Uterus (tissue), 4 donors: ENCODE data around the gene LRRC25. TPM values are rescaled to one million over a fixed set of nuclear protein-coding genes. Genes with fewer than 3 reads are reported as not detected.

Source experiments
- DNase-seq, 2 donors: peaks; one replicate each; pipeline ENCODE4 v3.0.0-alpha.2; 2019 to 2020
- H3K27ac ChIP-seq, 2 donors: fragments of 200-600 bp; sonication (generic); 1 replicate in 1 of 2; 2 replicates in 1 of 2; pipeline ENCODE4 v1.5.1; 2016 to 2018
- H3K27me3 ChIP-seq, 2 donors: fragments of 200-600 bp; sonication (generic); one replicate each; pipeline ENCODE4 v1.5.1; 2018 to 2019; ENCODE audit warnings: control low read depth in 1 of 2
- H3K36me3 ChIP-seq, 2 donors: fragments of 200-600 bp; sonication (generic); one replicate each; pipeline ENCODE4 v1.5.1; 2019; ENCODE audit warnings: control low read depth in 1 of 2
- H3K4me1 ChIP-seq, 2 donors: fragments of 200-600 bp; sonication (generic); one replicate each; pipeline ENCODE4 v1.5.1; 2018 to 2019; ENCODE audit warnings: control low read depth in 1 of 2
- H3K4me3 ChIP-seq, 2 donors: fragments of 200-600 bp; sonication (generic); 1 replicate in 1 of 2; 2 replicates in 1 of 2; pipeline ENCODE4 v1.5.1; 2018 to 2019; ENCODE audit warnings: mild to moderate bottlenecking in 1 of 2
- H3K9me3 ChIP-seq, 2 donors: fragments of 200-600 bp; sonication (generic); one replicate each; pipeline ENCODE4 v1.5.1; 2019; ENCODE audit warnings: control low read depth in 1 of 2
- CTCF ChIP-seq, 4 experiments: fragments of 200-600 bp in 2 of 4; fragments of 450-650 bp in 2 of 4; sonication (generic) in 2 of 4; IDR thresholded peaks; one replicate each; pipeline ENCODE4 v1.5.1; 2016 to 2019; ENCODE audit warnings: antibody characterized with exemption in 4 of 4, mild to moderate bottlenecking in 2 of 4, moderate library complexity in 1 of 4
- POLR2A ChIP-seq, 2 donors: fragments of 450-650 bp; IDR thresholded peaks; one replicate each; pipeline ENCODE4 v1.6.1; 2016; ENCODE audit warnings: antibody characterized with exemption in 2 of 2, mild to moderate bottlenecking in 1 of 2, moderate library complexity in 1 of 2
- intact Hi-C: fragments of 100-400 bp; cut with DNase I; formaldehyde crosslinking; loops from one replicate; pipeline ENCODE4 v1.15.1; 2023; ENCODE audit warnings: low total_unique reads
- total RNA-seq, 4 donors: library from RNA; depleted of rRNA in 3 of 4; stranded (reverse); fragments of >200 nt in 3 of 4; gene quantifications; one replicate each; pipeline versions ENCODE4 v1.1.0 to v1.2.4, GENCODE V29; 2014 to 2023
- donor health status: DM: yes; HTN: yes; CAD: no.

LRRC25 gene
- total RNA-seq, 4 donors from 2014 or later: 0.51 to 2.3 (median 1.9) TPM; not detected in 1

- no peak for DNase-seq
- TF ChIP-seq POLR2A (IDR thresholded peaks at IDR 0.05): no peak
- TF ChIP-seq CTCF (IDR thresholded peaks at IDR 0.05): no peak
- Histone ChIP-seq H3K27ac (peak overlapping the region in 1 of 2 donors; percentile 30), H3K9me3 (no peaks in the 10 kb centered on the region), H3K27me3 (no peaks in the 10 kb centered on the region), H3K4me3 (no peak overlapping the region), H3K36me3 (no peaks in the 10 kb centered on the region), H3K4me1 (peaks cover 0 to 14% of the 10 kb centered on the region in 2 donors)
- intact Hi-C loops: no loop called here
Observed at GRCh38 chr19:18431351-18432197, 34.2 kb upstream of the LRRC25 start.

GRCh38 chr19:18430417-18431144 is 33.2 kb upstream of the LRRC25 start:
- Histone ChIP-seq H3K36me3 (no peaks in the 10 kb centered on the region), H3K4me3 (no peak overlapping the region), H3K27ac (no peak overlapping the region), H3K9me3 (no peaks in the 10 kb centered on the region), H3K27me3 (no peaks in the 10 kb centered on the region), H3K4me1 (peaks cover 0 to 22% of the 10 kb centered on the region in 2 donors)
- TF ChIP-seq CTCF (IDR thresholded peaks at IDR 0.05) (no peak), POLR2A (IDR thresholded peaks at IDR 0.05) (no peak)
- peak in 1 of 2 donors; percentile 39 for DNase-seq
- intact Hi-C loops: no loop called here

GRCh38 chr19:18429717-18430416 is 32.4 kb upstream of the LRRC25 start:
- peak in 1 of 2 donors; percentile 49 for DNase-seq
- Histone ChIP-seq H3K27ac (peak overlapping the region; percentile 78 to 85), H3K4me3 (no peak overlapping the region), H3K4me1 (peaks cover 0 to 26% of the 10 kb centered on the region in 2 donors), H3K27me3 (no peaks in the 10 kb centered on the region), H3K36me3 (no peaks in the 10 kb centered on the region), H3K9me3 (no peaks in the 10 kb centered on the region)
- intact Hi-C loops: no loop called here
- TF ChIP-seq CTCF (IDR thresholded peaks at IDR 0.05) (no peak), POLR2A (IDR thresholded peaks at IDR 0.05) (no peak)

GRCh38 chr19:18428787-18429674 is 31.6 kb upstream of the LRRC25 start:
- Histone ChIP-seq H3K4me3 (peak overlapping the region; percentile 34 to 39), H3K36me3 (no peaks in the 10 kb centered on the region), H3K27me3 (no peaks in the 10 kb centered on the region), H3K4me1 (peaks cover 0 to 26% of the 10 kb centered on the region in 2 donors), H3K9me3 (no peaks in the 10 kb centered on the region), H3K27ac (peak overlapping the region; percentile 78 to 85)
- TF ChIP-seq CTCF (IDR thresholded peaks at IDR 0.05): no peak
- peak in 1 of 2 donors; percentile 22 for TF ChIP-seq POLR2A (IDR thresholded peaks at IDR 0.05)
- DNase-seq: peak; percentile 72 to 81
- intact Hi-C loops: no loop called here
